WTC11 (cell line): ENCODE data around the gene MYLK. TPM values are rescaled to one million over a fixed set of nuclear protein-coding genes. Genes with fewer than 3 reads are reported as not detected.

Experiments
- ATAC-seq: fragments of 200-7000 bp; cut with Tn5 transposase; 2 replicates; pipeline ENCODE4 v1.10.0; 2021; ENCODE audit warnings: mild to moderate bottlenecking, moderate library complexity
- CTCF ChIA-PET: fragments of 300-600 bp; sonication (Branson Sonifier 250); formaldehyde crosslinking; loops from one replicate; lab custom pipeline; 2021; ENCODE audit warnings: antibody characterized with exemption; lab: Charles Lee
- POLR2A ChIA-PET: fragments of 350-600 bp; sonication (Branson Sonifier 250); formaldehyde crosslinking; loops from one replicate; lab custom pipeline; 2021; ENCODE audit warnings: antibody characterized with exemption; lab: Charles Lee
- DNase-seq: peaks from one replicate; pipeline ENCODE4 v3.0.0; 2021; ENCODE audit warnings: low spot score
- H3K27ac Mint-ChIP-seq: 2 replicates; pipeline ENCODE4 v1.8.0; 2021; ENCODE audit warnings: mixed read lengths
- H3K27me3 Mint-ChIP-seq: 2 replicates; pipeline ENCODE4 v1.8.0; 2021; ENCODE audit warnings: low read depth, mild to moderate bottlenecking, moderate library complexity, mixed read lengths
- H3K36me3 Mint-ChIP-seq: 2 replicates; pipeline ENCODE4 v1.8.0; 2021; ENCODE audit warnings: mixed read lengths
- H3K4me1 Mint-ChIP-seq: 2 replicates; pipeline ENCODE4 v1.8.0; 2022; ENCODE audit warnings: mixed read lengths
- H3K4me3 Mint-ChIP-seq: 2 replicates; pipeline ENCODE4 v1.8.0; 2021; ENCODE audit warnings: mild to moderate bottlenecking, moderate library complexity, mixed read lengths
- H3K9me3 Mint-ChIP-seq: 2 replicates; pipeline ENCODE4 v1.8.0; 2021; ENCODE audit warnings: mixed read lengths
- CREB1 ChIP-seq: sonication (generic); formaldehyde crosslinking; IDR thresholded peaks from 2 replicates; pipeline ENCODE4 v1.8.0; 2023; ENCODE audit warnings: mild to moderate bottlenecking, missing genetic modification reagents
- ESRRA ChIP-seq: sonication (generic); formaldehyde crosslinking; IDR thresholded peaks from 2 replicates; pipeline ENCODE4 v1.8.1; 2022; ENCODE audit warnings: mild to moderate bottlenecking, missing genetic modification reagents, borderline replicate concordance
- ETV6 ChIP-seq: sonication (generic); formaldehyde crosslinking; IDR thresholded peaks from 2 replicates; pipeline ENCODE4 v1.8.1; 2022; ENCODE audit warnings: mild to moderate bottlenecking, missing genetic modification reagents
- FOXK1 ChIP-seq: sonication (generic); formaldehyde crosslinking; IDR thresholded peaks from 2 replicates; pipeline ENCODE4 v1.8.0; 2022; ENCODE audit warnings: mild to moderate bottlenecking, moderate library complexity, missing genetic modification reagents
- FOXP1 ChIP-seq: sonication (generic); formaldehyde crosslinking; IDR thresholded peaks from 2 replicates; pipeline ENCODE4 v1.8.0; 2022; ENCODE audit warnings: missing genetic modification reagents, mild to moderate bottlenecking, moderate library complexity, borderline replicate concordance
- JAZF1 ChIP-seq: fragments of 250-450 bp; sonication (Bioruptor Pico); IDR thresholded peaks from 2 replicates; pipeline ENCODE4 v1.9.0; 2021; ENCODE audit warnings: moderate library complexity, mild to moderate bottlenecking, inconsistent platforms
- NR1H2 ChIP-seq: sonication (generic); formaldehyde crosslinking; IDR thresholded peaks from 2 replicates; pipeline ENCODE4 v1.9.0; 2021; ENCODE audit warnings: mild to moderate bottlenecking, moderate library complexity, missing genetic modification reagents
- OVOL2 ChIP-seq: fragments of 250-450 bp; sonication (Bioruptor Pico); IDR thresholded peaks from 2 replicates; pipeline ENCODE4 v1.9.0; 2021; ENCODE audit warnings: mild to moderate bottlenecking, borderline replicate concordance
- SMAD4 ChIP-seq: sonication (generic); formaldehyde crosslinking; IDR thresholded peaks from 2 replicates; pipeline ENCODE4 v1.8.0; 2022; ENCODE audit warnings: mild to moderate bottlenecking, missing genetic modification reagents
- TEAD4 ChIP-seq: sonication (generic); formaldehyde crosslinking; IDR thresholded peaks from 2 replicates; pipeline ENCODE4 v1.8.0; 2022; ENCODE audit warnings: mild to moderate bottlenecking, missing genetic modification reagents
- TP53 ChIP-seq: sonication (generic); formaldehyde crosslinking; IDR thresholded peaks from 2 replicates; pipeline ENCODE4 v1.8.1; 2023; ENCODE audit warnings: mild to moderate bottlenecking, missing genetic modification reagents
- ZNF219 ChIP-seq: sonication (generic); formaldehyde crosslinking; IDR thresholded peaks from 2 replicates; pipeline ENCODE4 v1.8.0; 2023; ENCODE audit warnings: missing genetic modification reagents, mild to moderate bottlenecking, borderline replicate concordance
- ZNF396 ChIP-seq: fragments of 250-450 bp; sonication (Bioruptor Pico); IDR thresholded peaks from 2 replicates; pipeline ENCODE4 v1.8.0; 2021; ENCODE audit warnings: mild to moderate bottlenecking, moderate library complexity, borderline replicate concordance
- total RNA-seq: library from RNA; stranded (reverse); gene quantifications from 3 replicates; pipeline ENCODE4 v1.2.3, GENCODE V29; 2021
- TF ChIP-seq, protein P1 (sequence below): sonication (generic); formaldehyde crosslinking; IDR thresholded peaks from 2 replicates; pipeline ENCODE4 v1.8.0; 2022; ENCODE audit warnings: mild to moderate bottlenecking, missing genetic modification reagents
- TF ChIP-seq, protein P2 (sequence below): sonication (generic); formaldehyde crosslinking; IDR thresholded peaks from 2 replicates; pipeline ENCODE4 v1.8.1; 2023; ENCODE audit warnings: mild to moderate bottlenecking, missing genetic modification reagents, moderate library complexity
- TF ChIP-seq, protein P3 (sequence below): sonication (generic); formaldehyde crosslinking; IDR thresholded peaks from 2 replicates; pipeline ENCODE4 v1.8.1; 2023; ENCODE audit warnings: mild to moderate bottlenecking, missing genetic modification reagents, borderline replicate concordance
- TF ChIP-seq, protein P4 (sequence below): sonication (generic); formaldehyde crosslinking; IDR thresholded peaks from 2 replicates; pipeline ENCODE4 v1.8.0; 2022; ENCODE audit warnings: mild to moderate bottlenecking, missing genetic modification reagents
- TF ChIP-seq, protein P5 (sequence below): fragments of 250-450 bp; sonication (Bioruptor Pico); IDR thresholded peaks from 2 replicates; pipeline ENCODE4 v1.9.0; 2021; ENCODE audit warnings: mild to moderate bottlenecking, borderline replicate concordance
- TF ChIP-seq, protein P6 (sequence below): fragments of 200-600 bp; IDR thresholded peaks from 2 replicates; pipeline ENCODE4 v1.8.0; 2022; ENCODE audit warnings: antibody characterized with exemption

The MYLK gene
- total RNA-seq, 1 experiment from 2014 or later = 10.4 TPM

DNA sequence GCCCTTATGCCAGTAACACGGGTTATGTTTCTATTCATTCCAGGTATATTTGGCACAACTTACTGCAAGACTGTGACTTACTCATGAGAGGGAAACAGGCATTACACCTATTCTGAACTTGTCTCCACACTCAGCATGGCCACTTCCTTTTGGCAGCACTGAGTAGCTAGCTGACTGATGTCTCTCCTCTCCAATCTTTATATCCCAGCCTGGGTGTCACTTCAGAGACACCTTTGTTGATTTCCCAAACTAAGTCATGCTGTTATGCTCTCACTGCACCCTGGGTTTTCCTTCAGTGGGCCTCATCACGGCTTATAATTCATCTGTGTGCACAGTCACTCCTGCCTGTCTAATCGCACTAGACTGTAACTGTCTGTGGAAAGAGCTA, 114.8 kb downstream of the MYLK start:
- ChIA-PET POLR2A (interaction anchor here (0.6 kb wide), 1 partner anchor 20 kb away, joined by 4 read pairs; no protein-coding TSS in a partner anchor), CTCF (no interaction called here)
- DNase-seq (no peak), ATAC-seq (no peak)
- Mint-ChIP-seq H3K27me3 (no peaks in the 10 kb centered on the region), H3K27ac (no peak overlapping the region), H3K9me3 (no peaks in the 10 kb centered on the region), H3K4me1 (peaks cover 14% of the 10 kb centered on the region), H3K36me3 (no peaks in the 10 kb centered on the region), H3K4me3 (no peak overlapping the region)
- TF ChIP-seq JAZF1 (CRISPR knock-in tag) (no peak), TP53 (CRISPR knock-in tag) (no peak), CREB1 (CRISPR knock-in tag) (no peak), ZNF396 (no peak), FOXP1 (CRISPR knock-in tag) (no peak), SMAD4 (CRISPR knock-in tag) (no peak), OVOL2 (CRISPR knock-in tag) (no peak), FOXK1 (no peak), NR1H2 (CRISPR knock-in tag) (no peak), TEAD4 (CRISPR knock-in tag) (no peak), ZNF219 (CRISPR knock-in tag) (no peak), ESRRA (CRISPR knock-in tag) (no peak), ETV6 (CRISPR knock-in tag) (no peak)
- TF ChIP-seq, protein P1, sequence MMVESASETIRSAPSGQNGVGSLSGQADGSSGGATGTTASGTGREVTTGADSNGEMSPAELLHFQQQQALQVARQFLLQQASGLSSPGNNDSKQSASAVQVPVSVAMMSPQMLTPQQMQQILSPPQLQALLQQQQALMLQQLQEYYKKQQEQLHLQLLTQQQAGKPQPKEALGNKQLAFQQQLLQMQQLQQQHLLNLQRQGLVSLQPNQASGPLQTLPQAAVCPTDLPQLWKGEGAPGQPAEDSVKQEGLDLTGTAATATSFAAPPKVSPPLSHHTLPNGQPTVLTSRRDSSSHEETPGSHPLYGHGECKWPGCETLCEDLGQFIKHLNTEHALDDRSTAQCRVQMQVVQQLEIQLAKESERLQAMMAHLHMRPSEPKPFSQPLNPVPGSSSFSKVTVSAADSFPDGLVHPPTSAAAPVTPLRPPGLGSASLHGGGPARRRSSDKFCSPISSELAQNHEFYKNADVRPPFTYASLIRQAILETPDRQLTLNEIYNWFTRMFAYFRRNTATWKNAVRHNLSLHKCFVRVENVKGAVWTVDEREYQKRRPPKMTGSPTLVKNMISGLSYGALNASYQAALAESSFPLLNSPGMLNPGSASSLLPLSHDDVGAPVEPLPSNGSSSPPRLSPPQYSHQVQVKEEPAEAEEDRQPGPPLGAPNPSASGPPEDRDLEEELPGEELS = no peak
- TF ChIP-seq, protein P2, sequence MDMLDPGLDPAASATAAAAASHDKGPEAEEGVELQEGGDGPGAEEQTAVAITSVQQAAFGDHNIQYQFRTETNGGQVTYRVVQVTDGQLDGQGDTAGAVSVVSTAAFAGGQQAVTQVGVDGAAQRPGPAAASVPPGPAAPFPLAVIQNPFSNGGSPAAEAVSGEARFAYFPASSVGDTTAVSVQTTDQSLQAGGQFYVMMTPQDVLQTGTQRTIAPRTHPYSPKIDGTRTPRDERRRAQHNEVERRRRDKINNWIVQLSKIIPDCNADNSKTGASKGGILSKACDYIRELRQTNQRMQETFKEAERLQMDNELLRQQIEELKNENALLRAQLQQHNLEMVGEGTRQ (CRISPR knock-in tag) = no peak
- TF ChIP-seq, protein P3, sequence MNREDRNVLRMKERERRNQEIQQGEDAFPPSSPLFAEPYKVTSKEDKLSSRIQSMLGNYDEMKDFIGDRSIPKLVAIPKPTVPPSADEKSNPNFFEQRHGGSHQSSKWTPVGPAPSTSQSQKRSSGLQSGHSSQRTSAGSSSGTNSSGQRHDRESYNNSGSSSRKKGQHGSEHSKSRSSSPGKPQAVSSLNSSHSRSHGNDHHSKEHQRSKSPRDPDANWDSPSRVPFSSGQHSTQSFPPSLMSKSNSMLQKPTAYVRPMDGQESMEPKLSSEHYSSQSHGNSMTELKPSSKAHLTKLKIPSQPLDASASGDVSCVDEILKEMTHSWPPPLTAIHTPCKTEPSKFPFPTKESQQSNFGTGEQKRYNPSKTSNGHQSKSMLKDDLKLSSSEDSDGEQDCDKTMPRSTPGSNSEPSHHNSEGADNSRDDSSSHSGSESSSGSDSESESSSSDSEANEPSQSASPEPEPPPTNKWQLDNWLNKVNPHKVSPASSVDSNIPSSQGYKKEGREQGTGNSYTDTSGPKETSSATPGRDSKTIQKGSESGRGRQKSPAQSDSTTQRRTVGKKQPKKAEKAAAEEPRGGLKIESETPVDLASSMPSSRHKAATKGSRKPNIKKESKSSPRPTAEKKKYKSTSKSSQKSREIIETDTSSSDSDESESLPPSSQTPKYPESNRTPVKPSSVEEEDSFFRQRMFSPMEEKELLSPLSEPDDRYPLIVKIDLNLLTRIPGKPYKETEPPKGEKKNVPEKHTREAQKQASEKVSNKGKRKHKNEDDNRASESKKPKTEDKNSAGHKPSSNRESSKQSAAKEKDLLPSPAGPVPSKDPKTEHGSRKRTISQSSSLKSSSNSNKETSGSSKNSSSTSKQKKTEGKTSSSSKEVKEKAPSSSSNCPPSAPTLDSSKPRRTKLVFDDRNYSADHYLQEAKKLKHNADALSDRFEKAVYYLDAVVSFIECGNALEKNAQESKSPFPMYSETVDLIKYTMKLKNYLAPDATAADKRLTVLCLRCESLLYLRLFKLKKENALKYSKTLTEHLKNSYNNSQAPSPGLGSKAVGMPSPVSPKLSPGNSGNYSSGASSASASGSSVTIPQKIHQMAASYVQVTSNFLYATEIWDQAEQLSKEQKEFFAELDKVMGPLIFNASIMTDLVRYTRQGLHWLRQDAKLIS (CRISPR knock-in tag) = no peak
- TF ChIP-seq, protein P4, sequence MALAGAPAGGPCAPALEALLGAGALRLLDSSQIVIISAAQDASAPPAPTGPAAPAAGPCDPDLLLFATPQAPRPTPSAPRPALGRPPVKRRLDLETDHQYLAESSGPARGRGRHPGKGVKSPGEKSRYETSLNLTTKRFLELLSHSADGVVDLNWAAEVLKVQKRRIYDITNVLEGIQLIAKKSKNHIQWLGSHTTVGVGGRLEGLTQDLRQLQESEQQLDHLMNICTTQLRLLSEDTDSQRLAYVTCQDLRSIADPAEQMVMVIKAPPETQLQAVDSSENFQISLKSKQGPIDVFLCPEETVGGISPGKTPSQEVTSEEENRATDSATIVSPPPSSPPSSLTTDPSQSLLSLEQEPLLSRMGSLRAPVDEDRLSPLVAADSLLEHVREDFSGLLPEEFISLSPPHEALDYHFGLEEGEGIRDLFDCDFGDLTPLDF (CRISPR knock-in tag) = no peak
- TF ChIP-seq, protein P5, sequence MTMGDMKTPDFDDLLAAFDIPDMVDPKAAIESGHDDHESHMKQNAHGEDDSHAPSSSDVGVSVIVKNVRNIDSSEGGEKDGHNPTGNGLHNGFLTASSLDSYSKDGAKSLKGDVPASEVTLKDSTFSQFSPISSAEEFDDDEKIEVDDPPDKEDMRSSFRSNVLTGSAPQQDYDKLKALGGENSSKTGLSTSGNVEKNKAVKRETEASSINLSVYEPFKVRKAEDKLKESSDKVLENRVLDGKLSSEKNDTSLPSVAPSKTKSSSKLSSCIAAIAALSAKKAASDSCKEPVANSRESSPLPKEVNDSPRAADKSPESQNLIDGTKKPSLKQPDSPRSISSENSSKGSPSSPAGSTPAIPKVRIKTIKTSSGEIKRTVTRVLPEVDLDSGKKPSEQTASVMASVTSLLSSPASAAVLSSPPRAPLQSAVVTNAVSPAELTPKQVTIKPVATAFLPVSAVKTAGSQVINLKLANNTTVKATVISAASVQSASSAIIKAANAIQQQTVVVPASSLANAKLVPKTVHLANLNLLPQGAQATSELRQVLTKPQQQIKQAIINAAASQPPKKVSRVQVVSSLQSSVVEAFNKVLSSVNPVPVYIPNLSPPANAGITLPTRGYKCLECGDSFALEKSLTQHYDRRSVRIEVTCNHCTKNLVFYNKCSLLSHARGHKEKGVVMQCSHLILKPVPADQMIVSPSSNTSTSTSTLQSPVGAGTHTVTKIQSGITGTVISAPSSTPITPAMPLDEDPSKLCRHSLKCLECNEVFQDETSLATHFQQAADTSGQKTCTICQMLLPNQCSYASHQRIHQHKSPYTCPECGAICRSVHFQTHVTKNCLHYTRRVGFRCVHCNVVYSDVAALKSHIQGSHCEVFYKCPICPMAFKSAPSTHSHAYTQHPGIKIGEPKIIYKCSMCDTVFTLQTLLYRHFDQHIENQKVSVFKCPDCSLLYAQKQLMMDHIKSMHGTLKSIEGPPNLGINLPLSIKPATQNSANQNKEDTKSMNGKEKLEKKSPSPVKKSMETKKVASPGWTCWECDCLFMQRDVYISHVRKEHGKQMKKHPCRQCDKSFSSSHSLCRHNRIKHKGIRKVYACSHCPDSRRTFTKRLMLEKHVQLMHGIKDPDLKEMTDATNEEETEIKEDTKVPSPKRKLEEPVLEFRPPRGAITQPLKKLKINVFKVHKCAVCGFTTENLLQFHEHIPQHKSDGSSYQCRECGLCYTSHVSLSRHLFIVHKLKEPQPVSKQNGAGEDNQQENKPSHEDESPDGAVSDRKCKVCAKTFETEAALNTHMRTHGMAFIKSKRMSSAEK (CRISPR knock-in tag) = no peak
- TF ChIP-seq, protein P6, sequence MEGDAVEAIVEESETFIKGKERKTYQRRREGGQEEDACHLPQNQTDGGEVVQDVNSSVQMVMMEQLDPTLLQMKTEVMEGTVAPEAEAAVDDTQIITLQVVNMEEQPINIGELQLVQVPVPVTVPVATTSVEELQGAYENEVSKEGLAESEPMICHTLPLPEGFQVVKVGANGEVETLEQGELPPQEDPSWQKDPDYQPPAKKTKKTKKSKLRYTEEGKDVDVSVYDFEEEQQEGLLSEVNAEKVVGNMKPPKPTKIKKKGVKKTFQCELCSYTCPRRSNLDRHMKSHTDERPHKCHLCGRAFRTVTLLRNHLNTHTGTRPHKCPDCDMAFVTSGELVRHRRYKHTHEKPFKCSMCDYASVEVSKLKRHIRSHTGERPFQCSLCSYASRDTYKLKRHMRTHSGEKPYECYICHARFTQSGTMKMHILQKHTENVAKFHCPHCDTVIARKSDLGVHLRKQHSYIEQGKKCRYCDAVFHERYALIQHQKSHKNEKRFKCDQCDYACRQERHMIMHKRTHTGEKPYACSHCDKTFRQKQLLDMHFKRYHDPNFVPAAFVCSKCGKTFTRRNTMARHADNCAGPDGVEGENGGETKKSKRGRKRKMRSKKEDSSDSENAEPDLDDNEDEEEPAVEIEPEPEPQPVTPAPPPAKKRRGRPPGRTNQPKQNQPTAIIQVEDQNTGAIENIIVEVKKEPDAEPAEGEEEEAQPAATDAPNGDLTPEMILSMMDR = no peak
